ENCODE measurements around the gene LATS2. TPM values are rescaled to one million over a fixed set of nuclear protein-coding genes. Genes with fewer than 3 reads are reported as not detected.
"Not testable (repeated sequence)": the region's sequence is repeated elsewhere in the genome, so short reads cannot be mapped to it uniquely, and the experiment has no call there.

The LATS2 gene
- polyA plus RNA-seq, 4 donors: 1.1 to 5.0 (median 2.9) TPM

GRCh38 chr13:20955496-20955895 lies 105.9 kb downstream of the LATS2 start:
- Histone ChIP-seq H3K9me3 (ENCODE audit: control insufficient read depth in 2 of 2, insufficient read depth in 1 of 2, low read depth in 1 of 2, low read length in 1 of 2) (no peaks in the 10 kb centered on the region), H3K27me3 (ENCODE audit: control insufficient read depth in 3 of 3, insufficient read depth in 3 of 3, low read length in 3 of 3) (peaks cover 0 to 7% (median 0%) of the 10 kb centered on the region in 3 donors), H3K4me3 (ENCODE audit: low read depth in 1 of 3, low read length in 3 of 3) (no peak overlapping the region), H3K4me1 (ENCODE audit: control insufficient read depth in 3 of 3, insufficient read depth in 2 of 3, low read depth in 1 of 3, low read length in 2 of 3) (no peaks in the 10 kb centered on the region), H3K36me3 (ENCODE audit: control insufficient read depth in 3 of 3, insufficient read depth in 2 of 3, low read depth in 1 of 3, low read length in 3 of 3) (no peaks in the 10 kb centered on the region), H3K27ac (ENCODE audit: low read depth in 1 of 3, low read length in 2 of 3) (no peak overlapping the region)
- WGBS, 3 donors: 89 to 94% (median 93%) methylated on average over 6 of the region's 6 CpGs
- DNase-seq: no peak
- no peak for FAIRE-seq

DNA sequence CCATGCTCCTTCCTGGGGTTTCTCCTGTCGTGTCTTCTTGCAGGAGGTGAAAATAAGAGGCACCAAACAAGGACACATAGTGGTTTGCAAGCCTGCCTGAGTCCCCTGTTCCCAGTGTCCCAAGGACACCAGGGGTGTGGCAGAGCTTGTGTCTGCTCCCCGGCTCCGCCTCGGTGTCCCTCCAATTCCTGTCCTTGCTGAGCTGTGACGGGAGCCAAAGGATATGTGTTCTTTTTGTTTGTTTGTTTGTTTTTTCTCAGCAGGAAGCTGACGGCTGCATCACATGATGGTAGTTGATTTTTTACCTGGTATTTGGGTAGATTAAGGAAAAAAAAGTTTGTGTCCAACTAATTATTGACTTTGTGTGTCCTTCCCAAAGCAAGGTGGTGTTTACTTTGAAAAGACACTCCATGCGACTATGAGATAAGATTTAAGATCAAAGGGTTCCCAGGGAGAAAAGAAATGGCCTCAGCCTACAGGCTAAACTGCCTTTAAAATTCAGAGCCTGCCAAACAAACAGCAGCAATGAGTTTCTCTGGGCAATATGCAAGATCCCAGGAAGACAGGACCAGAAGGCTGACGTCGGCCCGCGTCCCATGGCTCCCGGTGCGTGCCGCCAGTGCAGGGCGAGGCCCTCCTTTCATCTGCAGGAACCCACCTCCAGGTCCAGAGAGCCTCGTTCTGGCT lies 108.0 kb downstream of the LATS2 start:
- no peak overlapping the region for H3K4me3 ChIP-seq (ENCODE audit: low read depth in 1 of 3, low read length in 3 of 3)
- H3K27me3 ChIP-seq (ENCODE audit: control insufficient read depth in 3 of 3, insufficient read depth in 3 of 3, low read length in 3 of 3): peaks cover 0 to 7% (median 0%) of the 10 kb centered on the region in 3 donors
- FAIRE-seq (no peak), DNase-seq (no peak)
- H3K4me1 ChIP-seq (ENCODE audit: control insufficient read depth in 3 of 3, insufficient read depth in 2 of 3, low read depth in 1 of 3, low read length in 2 of 3): no peaks in the 10 kb centered on the region
- H3K36me3 ChIP-seq (ENCODE audit: control insufficient read depth in 3 of 3, insufficient read depth in 2 of 3, low read depth in 1 of 3, low read length in 3 of 3): no peaks in the 10 kb centered on the region
- H3K27ac ChIP-seq (ENCODE audit: low read depth in 1 of 3, low read length in 2 of 3): no peak overlapping the region
- H3K9me3 ChIP-seq (ENCODE audit: control insufficient read depth in 2 of 2, insufficient read depth in 1 of 2, low read depth in 1 of 2, low read length in 1 of 2): no peaks in the 10 kb centered on the region
- WGBS, 3 donors: 26 to 54% (median 48%) methylated on average over 16 of the region's 16 CpGs

GRCh38 chr13:20952838-20953237 lies 108.5 kb downstream of the LATS2 start:
- H3K4me3 ChIP-seq (ENCODE audit: low read depth in 1 of 3, low read length in 3 of 3): no peak overlapping the region
- no peaks in the 10 kb centered on the region for H3K36me3 ChIP-seq (ENCODE audit: control insufficient read depth in 3 of 3, insufficient read depth in 2 of 3, low read depth in 1 of 3, low read length in 3 of 3)
- WGBS, 3 donors: 61 to 75% (median 70%) methylated on average over 16 of the region's 16 CpGs
- DNase-seq: no peak
- H3K9me3 ChIP-seq (ENCODE audit: control insufficient read depth in 2 of 2, insufficient read depth in 1 of 2, low read depth in 1 of 2, low read length in 1 of 2): no peaks in the 10 kb centered on the region
- peaks cover 0 to 7% (median 0%) of the 10 kb centered on the region in 3 donors for H3K27me3 ChIP-seq (ENCODE audit: control insufficient read depth in 3 of 3, insufficient read depth in 3 of 3, low read length in 3 of 3)
- H3K4me1 ChIP-seq (ENCODE audit: control insufficient read depth in 3 of 3, insufficient read depth in 2 of 3, low read depth in 1 of 3, low read length in 2 of 3): no peaks in the 10 kb centered on the region
- no peak overlapping the region for H3K27ac ChIP-seq (ENCODE audit: low read depth in 1 of 3, low read length in 2 of 3)
- FAIRE-seq: no peak

DNA sequence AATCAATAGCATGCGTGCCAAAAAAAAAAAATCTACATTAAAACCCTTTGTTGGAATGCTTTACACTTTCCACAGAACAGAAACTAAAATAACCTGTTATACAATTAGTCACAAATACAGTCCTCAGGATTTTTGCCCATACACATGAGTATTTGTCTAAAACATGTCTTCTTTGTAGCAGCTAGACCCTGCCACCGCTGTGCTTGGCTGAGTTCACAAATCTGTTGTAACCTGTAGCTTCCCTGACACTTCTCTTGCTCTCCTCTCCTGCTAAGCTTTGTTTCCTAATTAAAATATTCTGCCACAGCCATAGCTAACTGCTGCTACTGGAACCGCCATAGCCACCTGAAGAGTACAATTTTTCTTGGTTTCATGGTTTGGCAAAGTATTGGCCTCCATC lies 113.4 kb downstream of the LATS2 start:
- H3K4me1 ChIP-seq (ENCODE audit: control insufficient read depth in 3 of 3, insufficient read depth in 2 of 3, low read depth in 1 of 3, low read length in 2 of 3); H3K36me3 ChIP-seq (ENCODE audit: control insufficient read depth in 3 of 3, insufficient read depth in 2 of 3, low read depth in 1 of 3, low read length in 3 of 3); H3K4me3 ChIP-seq (ENCODE audit: low read depth in 1 of 3, low read length in 3 of 3); DNase-seq; FAIRE-seq; H3K9me3 ChIP-seq (ENCODE audit: control insufficient read depth in 2 of 2, insufficient read depth in 1 of 2, low read depth in 1 of 2, low read length in 1 of 2); H3K27ac ChIP-seq (ENCODE audit: low read depth in 1 of 3, low read length in 2 of 3): not testable (repeated sequence)
- WGBS, 3 donors: 78 to 92% (median 85%) methylated on average over 3 of the region's 3 CpGs
- peaks cover 0 to 11% (median 0%) of the 10 kb centered on the region in 3 donors for H3K27me3 ChIP-seq (ENCODE audit: control insufficient read depth in 3 of 3, insufficient read depth in 3 of 3, low read length in 3 of 3)

DNA sequence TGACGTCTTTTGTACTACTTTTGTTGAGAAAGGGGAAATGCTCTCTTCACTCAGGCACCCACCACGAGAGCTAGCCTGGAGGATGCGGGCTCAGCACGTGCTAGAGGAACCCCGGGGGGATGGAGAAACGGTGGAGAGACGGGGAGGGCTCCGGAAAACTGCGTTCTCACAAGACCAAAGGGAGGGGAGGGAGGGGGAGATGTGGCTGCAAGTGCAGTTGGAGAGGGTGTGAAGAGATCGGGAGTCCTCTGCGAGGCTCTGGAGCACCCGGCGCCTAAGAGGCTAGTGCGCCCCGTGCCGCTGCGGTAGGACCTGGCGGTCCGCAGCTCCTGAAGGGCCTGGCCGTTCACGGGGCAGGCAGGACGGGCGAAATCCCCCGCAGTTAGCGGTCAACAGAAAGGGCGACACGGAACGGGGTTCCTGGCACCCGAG lies 115.4 kb downstream of the LATS2 start:
- no peak overlapping the region for H3K4me3 ChIP-seq (ENCODE audit: low read depth in 1 of 3, low read length in 3 of 3)
- FAIRE-seq (no peak), DNase-seq (peak in 1 of 2 donors; percentile 15)
- H3K27ac ChIP-seq (ENCODE audit: low read depth in 1 of 3, low read length in 2 of 3): no peak overlapping the region
- H3K27me3 ChIP-seq (ENCODE audit: control insufficient read depth in 3 of 3, insufficient read depth in 3 of 3, low read length in 3 of 3): peaks cover 0 to 8% (median 0%) of the 10 kb centered on the region in 3 donors
- no peaks in the 10 kb centered on the region for H3K9me3 ChIP-seq (ENCODE audit: control insufficient read depth in 2 of 2, insufficient read depth in 1 of 2, low read depth in 1 of 2, low read length in 1 of 2)
- 5 to 24% (median 22%) methylated on average over 21 to 29 of the region's 29 CpGs for WGBS, 3 donors
- H3K36me3 ChIP-seq (ENCODE audit: control insufficient read depth in 3 of 3, insufficient read depth in 2 of 3, low read depth in 1 of 3, low read length in 3 of 3): no peaks in the 10 kb centered on the region
- H3K4me1 ChIP-seq (ENCODE audit: control insufficient read depth in 3 of 3, insufficient read depth in 2 of 3, low read depth in 1 of 3, low read length in 2 of 3): peaks cover 0 to 5% (median 0%) of the 10 kb centered on the region in 3 donors

DNA sequence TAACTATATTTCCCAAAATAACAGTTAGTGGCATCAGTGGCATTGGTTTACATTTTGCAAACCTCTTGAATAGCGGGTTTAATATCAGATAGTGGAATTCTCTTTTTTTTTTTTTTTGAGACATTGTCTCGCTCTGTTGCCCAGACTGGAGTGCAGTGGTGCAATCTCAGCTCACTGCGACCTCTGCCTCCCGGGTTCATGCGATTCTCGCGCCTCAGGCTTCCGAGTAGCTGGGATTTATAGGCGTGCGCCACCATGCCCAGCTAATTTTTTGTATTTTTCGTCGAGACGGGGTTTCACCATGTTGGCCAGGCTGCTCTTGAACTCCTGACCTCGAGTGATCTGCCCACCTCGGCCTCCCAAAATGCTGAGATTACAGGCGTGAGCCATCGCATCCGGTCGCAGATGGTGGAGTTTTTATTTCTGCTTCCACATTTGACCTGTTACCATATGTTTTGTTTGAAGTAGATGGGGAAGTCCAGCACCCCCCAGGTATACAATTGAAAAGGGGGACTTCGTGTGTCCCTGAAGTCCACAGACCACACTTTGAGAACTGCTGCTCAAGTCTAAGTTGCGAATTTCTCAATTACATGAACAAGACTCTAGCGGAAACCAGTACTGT lies 118.3 kb downstream of the LATS2 start:
- peaks cover 0 to 5% (median 0%) of the 10 kb centered on the region in 3 donors for H3K4me1 ChIP-seq (ENCODE audit: control insufficient read depth in 3 of 3, insufficient read depth in 2 of 3, low read depth in 1 of 3, low read length in 2 of 3)
- no peak for FAIRE-seq
- no peak for DNase-seq
- no peaks in the 10 kb centered on the region for H3K9me3 ChIP-seq (ENCODE audit: control insufficient read depth in 2 of 2, insufficient read depth in 1 of 2, low read depth in 1 of 2, low read length in 1 of 2)
- no peak overlapping the region for H3K4me3 ChIP-seq (ENCODE audit: low read depth in 1 of 3, low read length in 3 of 3)
- peaks cover 0 to 8% (median 0%) of the 10 kb centered on the region in 3 donors for H3K27me3 ChIP-seq (ENCODE audit: control insufficient read depth in 3 of 3, insufficient read depth in 3 of 3, low read length in 3 of 3)
- 47 to 61% (median 56%) methylated on average over 22 of the region's 22 CpGs for WGBS, 3 donors
- peak overlapping the region in 2 of 3 donors; percentile 44 to 83 for H3K27ac ChIP-seq (ENCODE audit: low read depth in 1 of 3, low read length in 2 of 3)
- no peaks in the 10 kb centered on the region for H3K36me3 ChIP-seq (ENCODE audit: control insufficient read depth in 3 of 3, insufficient read depth in 2 of 3, low read depth in 1 of 3, low read length in 3 of 3)

GRCh38 chr13:20940511-20940910 lies 120.9 kb downstream of the LATS2 start:
- not testable (repeated sequence) for H3K9me3 ChIP-seq (ENCODE audit: control insufficient read depth in 2 of 2, insufficient read depth in 1 of 2, low read depth in 1 of 2, low read length in 1 of 2); DNase-seq; H3K36me3 ChIP-seq (ENCODE audit: control insufficient read depth in 3 of 3, insufficient read depth in 2 of 3, low read depth in 1 of 3, low read length in 3 of 3); FAIRE-seq; H3K27me3 ChIP-seq (ENCODE audit: control insufficient read depth in 3 of 3, insufficient read depth in 3 of 3, low read length in 3 of 3); H3K27ac ChIP-seq (ENCODE audit: low read depth in 1 of 3, low read length in 2 of 3); H3K4me1 ChIP-seq (ENCODE audit: control insufficient read depth in 3 of 3, insufficient read depth in 2 of 3, low read depth in 1 of 3, low read length in 2 of 3); H3K4me3 ChIP-seq (ENCODE audit: low read depth in 1 of 3, low read length in 3 of 3)
- 70 to 83% (median 79%) methylated on average over 10 of the region's 10 CpGs for WGBS, 3 donors

DNA sequence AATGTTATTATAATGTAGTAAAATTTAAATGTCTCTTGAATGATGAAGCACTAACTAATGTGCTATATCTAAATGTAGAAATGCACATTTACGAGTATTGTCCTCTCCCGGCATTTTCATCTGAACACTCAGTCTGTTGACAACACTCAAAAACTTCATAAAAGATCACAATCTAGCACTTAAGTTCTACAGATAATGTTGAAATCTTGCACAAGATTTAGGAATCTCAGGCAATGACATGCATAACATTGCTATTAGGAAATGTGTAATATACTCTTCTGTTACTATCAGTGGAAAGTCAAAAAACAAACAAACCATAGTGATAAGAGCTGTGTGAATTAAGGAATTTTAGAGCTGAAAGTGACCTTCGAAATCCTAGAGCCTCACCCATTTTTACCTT lies 121.3 kb downstream of the LATS2 start:
- Histone ChIP-seq H3K4me1 (ENCODE audit: control insufficient read depth in 3 of 3, insufficient read depth in 2 of 3, low read depth in 1 of 3, low read length in 2 of 3) (peaks cover 0 to 5% (median 0%) of the 10 kb centered on the region in 3 donors), H3K27me3 (ENCODE audit: control insufficient read depth in 3 of 3, insufficient read depth in 3 of 3, low read length in 3 of 3) (no peaks in the 10 kb centered on the region), H3K36me3 (ENCODE audit: control insufficient read depth in 3 of 3, insufficient read depth in 2 of 3, low read depth in 1 of 3, low read length in 3 of 3) (no peaks in the 10 kb centered on the region), H3K27ac (ENCODE audit: low read depth in 1 of 3, low read length in 2 of 3) (no peak overlapping the region), H3K4me3 (ENCODE audit: low read depth in 1 of 3, low read length in 3 of 3) (no peak overlapping the region), H3K9me3 (ENCODE audit: control insufficient read depth in 2 of 2, insufficient read depth in 1 of 2, low read depth in 1 of 2, low read length in 1 of 2) (no peaks in the 10 kb centered on the region)
- no peak for FAIRE-seq
- 17 to 56% (median 37%) methylated on average over 3 of the region's 3 CpGs for WGBS, 3 donors
- peak in 1 of 2 donors; percentile 23 for DNase-seq
